Activated T-cell treated with anti-CD3 and anti-CD28 coated beads for 24 hours (primary cell): ENCODE data around the gene DGCR8.

Experiments
- DNase-seq: peaks from one replicate; pipeline ENCODE4 v3.0.0-alpha.2; 2020; ENCODE audit warnings: low read depth

Gene DGCR8

DNA sequence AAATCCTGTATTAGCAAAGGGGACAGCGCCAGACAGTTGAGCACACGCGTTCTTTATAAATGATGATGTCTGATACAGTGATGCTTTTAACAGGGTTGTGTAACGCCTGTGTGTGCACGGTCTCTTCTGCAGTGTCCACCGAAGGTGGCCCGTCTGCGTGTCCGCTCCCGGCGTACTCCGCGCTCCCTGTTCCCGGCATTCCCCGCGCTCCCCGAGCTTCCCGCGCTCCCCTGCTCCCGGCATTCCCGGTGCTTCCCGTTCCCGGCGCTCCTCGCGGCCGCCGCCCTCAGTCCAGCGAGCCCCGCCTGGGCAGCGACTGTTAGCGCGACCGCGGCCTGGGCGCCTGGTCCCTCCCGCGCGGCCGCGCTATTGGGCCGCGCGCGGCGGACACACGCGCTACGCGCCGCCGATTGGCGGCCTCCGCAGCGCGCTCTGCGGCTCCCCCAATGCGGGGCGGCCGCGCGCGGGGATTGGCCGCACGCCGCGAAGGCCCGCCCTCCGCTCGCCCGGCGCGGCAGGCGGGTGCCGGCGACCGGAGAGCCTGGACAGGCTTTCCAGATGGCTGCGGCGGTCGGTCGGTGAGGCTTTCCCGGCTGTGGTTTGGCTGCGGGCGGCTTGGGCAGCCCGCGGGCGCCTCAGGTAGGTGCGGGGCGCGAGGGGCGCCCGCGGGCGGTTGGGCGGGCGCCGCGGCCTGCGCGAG is at the start of gene DGCR8:
Gene DGCR8 (plus strand): TSS at position 497 of the 700 bp plus-strand sequence. CDS start 5,723 bp downstream, outside the sequence.
- peak; percentile 68 for DNase-seq

DNA sequence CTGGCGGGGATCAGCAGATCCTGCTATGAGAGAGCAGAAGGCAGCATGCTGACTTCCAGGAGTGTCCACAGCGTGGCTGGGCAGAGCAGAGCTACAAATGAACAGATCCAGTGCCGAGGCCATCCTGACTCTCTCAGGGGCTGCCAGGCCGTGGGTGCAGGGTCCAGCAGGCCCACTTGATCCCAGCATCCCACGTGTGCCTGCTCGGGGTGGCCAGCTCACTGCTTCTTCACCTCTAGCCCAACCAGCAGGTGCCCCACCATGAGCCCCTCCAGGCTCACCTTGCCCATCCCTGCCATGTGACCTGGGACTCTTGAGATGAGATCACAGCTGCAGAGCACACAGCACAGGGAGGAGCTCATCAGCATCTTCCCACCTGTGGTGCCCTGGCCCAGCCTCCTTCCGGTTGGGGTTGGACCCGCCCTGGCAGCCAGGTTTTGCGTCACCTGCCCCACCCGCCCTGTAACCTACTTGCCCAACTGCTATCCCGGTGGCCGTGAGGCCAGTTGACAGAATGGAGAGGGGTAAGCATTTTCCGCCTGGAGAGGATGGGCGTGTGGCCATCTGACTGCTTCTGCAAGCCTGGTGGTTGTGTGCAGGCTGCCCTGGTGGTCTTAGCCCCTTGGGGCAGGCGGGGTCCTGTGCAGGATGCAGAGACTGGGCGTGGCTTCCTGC is 48.2 kb upstream of the DGCR8 start:
- DNase-seq, result no peak

DNA sequence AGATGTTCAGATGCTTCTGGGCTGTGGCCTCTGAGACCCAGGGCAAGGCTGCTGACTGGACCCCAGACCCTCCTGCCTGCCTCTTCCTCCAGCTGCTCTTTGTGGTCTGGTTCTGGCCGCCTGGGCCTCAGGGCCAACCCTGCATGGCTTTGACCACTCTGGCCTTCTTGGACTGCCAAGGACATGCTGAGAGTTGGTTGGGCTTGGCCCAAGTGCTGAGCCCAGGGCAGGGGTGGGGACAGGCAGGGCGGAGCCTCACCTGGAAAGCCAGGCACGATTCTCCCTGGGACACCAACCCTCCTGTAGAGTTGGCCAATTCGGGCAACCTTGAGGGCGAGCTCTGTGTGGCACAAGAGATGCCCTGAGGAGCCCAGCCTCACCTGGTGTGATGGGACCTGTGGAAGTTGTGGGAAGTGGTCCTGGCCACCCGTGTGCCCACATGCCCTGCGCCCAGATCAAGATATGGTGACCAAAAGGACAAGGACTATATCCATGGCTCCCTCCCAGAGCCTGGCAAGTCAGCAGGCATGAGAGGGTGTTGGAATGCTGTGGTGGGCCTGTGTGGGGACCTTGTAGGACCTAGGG is 47.5 kb upstream of the DGCR8 start:
- no peak for DNase-seq

DNA sequence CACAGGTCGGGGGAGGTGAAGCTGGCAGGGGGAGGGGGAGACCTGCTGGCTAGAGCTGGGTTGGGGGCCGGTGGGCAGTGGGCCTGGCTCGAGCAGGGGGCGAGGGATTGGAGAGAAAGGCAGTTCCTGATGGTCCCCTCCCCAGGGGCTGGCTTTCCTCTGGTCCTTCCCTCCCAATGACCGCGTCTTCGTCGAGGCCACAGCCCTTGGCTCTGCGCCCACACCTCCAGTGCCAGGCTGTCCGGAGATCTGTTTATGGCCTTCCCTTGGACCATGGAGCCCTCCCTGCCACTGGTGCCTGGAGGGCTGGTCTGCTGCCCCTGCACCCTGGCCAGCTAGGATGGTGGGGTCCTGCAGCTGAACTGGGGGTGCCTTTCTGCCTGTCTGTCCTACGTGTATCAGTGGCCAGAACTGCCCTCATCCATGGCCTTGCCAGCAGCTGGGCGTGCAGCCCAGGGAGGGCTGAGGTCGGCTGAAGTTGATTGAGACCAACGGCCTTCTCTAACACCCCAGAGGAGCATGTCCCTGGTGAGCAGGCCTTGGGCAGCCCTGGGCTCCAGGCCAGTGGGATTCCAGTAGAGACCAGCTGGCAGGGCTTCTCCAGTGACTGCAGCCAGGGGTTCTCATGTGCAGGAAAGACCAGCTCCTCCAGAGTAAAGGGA is 46.9 kb upstream of the DGCR8 start:
- no peak for DNase-seq

DNA sequence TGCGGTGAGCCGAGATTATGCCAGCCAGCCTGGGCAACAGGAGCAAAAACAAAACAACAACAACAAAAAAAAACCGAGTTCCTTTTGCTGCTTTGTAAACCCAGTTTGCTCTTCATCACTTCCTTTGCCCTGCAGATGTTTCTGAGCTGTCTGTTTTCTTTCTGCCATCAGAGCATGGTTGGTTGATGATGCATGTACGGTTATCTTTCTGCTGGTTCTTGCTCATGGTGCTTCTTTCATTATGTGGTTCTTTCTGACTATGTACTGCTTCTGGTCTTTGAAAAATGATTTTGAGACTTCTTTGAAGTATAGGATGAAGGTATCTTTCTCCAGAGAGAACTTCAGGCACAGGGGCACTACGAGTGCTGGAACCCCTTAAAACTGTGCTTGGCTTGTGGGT is 45.9 kb upstream of the DGCR8 start:
- no peak for DNase-seq

DNA sequence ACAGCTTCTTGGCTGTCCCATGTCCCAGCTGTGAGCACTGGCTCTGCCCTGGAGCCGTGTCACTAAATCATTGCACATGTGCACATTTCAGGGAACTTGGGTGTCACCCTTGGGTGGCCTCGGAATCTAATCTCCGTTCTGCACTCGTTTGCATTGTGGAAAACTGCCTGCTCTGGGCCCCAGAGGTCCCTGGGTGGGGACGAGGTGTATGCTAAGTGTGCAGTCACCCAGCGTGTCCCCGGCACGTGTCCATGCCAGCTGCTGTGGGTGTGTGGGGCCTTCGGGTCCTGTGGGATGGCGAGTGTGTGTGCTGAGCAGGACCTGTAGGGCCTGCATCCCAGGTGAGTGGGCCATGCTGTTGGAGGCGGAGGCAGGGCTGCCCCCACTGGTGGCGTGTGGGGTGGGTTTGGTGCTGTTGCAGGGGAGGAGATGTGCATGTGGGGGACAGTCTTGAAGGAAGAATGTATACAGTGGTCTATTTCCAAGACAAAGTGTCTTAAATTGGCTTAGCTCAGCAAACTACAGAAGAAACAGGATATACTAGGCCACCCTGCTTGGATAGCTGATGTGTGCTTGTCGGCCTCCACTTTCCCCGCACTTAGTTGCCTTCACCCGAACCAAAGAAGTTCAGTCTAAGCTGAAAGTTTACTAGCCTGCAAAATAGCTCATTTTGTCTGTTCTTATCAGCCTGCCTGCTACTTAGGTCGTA is 44.5 kb upstream of the DGCR8 start:
- DNase-seq, result no peak

DNA sequence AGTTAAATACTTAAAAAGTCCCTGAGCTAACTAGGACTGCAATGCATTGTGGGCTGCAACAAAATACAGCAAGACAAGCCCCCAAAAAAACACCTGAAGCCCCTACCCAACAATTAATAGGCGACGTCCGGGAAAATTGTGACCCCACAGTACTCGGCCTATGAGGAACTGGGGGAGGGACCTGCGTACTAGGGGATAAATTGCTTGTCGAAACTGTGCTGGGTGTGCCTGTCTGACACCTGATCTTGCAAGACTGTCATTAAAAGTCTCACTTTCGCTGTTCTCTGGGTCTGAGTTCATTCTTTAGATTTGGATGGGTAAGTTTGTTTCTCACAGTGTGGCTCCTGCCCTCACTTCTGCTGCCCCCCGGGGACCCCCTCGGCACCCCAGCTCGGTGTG is 44.0 kb upstream of the DGCR8 start:
- no peak for DNase-seq

DNA sequence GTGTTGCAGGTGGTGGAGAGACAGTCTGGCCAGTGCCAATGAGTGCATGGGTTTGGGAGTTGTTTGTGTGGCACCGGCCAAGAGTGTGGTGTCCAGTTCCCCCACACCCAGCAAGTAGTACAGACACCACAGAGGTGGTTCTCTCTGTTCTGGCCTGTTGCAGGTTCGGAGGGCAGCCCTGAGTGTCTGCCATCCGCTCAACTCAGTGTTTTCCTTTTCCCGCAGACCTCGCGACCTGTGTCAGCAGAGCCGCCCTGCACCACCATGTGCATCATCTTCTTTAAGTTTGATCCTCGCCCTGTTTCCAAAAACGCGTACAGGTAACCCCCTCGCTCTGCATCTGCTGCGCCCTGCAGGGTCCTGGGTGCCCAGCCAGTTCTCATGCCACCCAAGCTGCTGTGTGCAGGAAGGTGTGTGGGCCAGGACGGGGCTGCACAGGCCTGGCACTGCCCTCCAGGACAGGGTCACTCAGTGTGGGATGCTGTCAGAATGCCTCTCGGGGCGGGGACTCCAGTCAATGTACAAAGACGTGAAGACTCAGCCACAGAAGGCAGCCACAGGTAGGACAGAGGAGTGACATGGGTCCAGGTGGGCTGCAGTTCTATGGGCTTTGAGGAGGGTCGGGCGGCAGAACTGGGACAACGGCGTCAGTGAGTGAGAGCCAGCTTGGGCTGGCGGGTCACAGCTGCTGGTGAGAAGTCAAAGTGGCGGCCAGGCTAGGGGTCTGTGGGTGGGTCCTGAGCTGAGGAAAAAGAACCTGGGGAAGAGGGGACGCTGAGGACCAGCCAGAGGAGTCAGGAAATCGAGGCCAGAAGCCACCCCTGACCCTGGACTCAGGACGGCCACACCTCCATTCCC is 43.3 kb upstream of the DGCR8 start:
- no peak for DNase-seq

DNA sequence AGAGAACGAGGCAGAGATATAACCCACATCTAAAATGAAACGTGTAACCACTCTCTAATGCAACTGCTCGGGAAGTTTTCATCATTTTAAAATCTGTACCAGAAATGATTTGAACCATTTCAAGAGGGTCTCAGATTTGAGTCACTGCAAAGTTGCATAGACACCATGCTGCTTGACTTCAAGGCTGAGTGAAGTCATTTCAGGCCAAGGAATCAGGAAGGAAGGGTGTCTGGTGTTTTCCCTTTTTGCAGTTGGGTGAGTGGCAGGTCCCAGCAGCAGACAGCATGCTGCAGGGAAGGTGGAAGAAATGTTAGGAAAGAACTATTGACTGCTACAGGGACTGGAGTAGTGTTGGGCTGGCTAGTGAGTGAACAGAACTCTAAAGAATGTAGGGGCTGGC is 42.6 kb upstream of the DGCR8 start:
- DNase-seq, result no peak

DNA sequence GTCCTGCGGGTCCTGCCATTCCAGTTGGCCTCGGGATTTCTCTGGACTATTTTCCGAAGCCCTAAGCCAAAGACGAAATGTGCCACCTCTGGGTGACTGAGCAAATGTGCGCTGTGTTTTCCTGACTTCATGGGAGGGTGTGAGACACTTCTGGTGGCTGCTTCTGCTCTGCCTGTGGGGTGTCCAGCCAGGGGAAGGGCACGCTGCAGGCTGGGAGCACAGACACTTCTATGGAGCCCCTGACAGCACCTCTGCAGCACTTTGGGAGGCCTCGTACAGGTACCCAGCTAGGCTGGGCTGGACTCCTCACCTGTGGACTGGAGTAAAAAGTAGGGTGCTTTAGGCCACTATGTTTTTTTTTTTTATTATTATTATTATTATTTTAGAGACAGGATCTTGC is 41.5 kb upstream of the DGCR8 start:
- DNase-seq, result no peak

DNA sequence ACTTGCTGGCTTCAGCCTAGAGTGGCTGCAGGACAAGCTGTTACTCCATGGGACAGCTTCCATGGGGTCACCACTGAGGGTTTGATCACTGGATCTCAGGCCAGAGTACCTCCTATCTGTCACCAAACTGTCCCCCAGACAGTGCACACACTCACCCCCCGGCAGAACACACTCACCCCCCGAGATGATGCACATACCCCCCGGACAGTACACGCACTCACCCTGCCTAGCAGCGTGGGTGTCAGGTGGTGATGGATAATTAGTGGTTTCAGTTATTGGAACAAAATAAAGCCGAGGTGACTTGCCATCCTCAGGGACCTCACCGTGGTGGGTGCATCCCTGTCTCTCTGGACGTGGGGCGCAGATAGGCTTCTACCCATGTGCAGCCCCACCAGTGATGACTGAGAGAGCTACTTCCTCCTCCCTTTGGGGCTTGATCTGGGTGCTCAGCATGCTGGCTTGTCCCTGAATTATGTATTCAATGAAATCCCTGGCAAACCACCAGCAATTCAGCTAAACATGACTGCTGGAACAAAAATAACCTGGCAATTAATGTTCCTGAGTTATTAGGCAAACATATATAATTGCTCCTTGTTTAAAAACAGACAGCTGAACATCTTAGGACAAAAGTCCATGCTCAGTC is 40.2 kb upstream of the DGCR8 start:
- DNase-seq, result no peak

DNA sequence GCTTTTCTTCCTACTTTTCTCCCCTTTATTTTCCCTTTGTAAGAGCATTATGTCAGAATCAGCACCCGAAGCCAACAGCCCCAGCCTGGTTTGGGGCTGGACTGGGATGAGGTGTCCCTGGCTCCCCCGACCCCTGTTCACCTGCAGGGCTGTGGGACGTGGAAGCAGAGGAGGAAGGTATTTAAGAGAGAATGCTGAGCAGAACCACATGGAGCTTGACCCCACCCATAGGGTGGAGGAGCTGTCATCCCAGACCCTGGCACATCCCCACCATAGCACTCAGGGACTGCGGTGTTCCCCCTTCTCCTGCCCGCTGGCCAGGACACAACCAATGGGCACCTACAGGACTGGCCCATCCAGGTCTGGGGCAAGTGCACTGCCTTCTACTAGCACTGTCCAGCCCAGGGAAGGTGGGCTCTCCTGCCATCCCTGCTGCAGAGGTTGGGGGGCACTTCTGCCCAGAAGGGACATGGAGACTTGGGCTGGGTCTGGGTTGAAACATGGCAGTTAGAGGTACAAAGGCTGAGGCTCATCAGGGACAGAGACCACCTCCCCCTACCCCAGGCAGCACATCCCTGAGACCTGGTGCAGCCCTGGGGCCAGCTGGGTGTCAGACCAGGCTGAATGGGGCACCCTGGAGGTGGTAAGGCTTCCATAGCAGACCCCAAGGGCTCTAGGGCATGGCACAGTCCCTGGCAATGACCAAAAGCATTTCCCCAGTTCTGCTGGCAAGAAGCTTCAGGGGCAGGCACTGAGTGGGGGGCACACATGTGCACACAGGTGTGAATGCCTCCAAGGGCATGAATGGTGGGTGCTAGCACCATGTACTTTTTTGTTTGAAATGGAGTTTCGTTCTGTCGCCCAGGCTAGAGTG is 39.5 kb upstream of the DGCR8 start:
- DNase-seq, result no peak

DNA sequence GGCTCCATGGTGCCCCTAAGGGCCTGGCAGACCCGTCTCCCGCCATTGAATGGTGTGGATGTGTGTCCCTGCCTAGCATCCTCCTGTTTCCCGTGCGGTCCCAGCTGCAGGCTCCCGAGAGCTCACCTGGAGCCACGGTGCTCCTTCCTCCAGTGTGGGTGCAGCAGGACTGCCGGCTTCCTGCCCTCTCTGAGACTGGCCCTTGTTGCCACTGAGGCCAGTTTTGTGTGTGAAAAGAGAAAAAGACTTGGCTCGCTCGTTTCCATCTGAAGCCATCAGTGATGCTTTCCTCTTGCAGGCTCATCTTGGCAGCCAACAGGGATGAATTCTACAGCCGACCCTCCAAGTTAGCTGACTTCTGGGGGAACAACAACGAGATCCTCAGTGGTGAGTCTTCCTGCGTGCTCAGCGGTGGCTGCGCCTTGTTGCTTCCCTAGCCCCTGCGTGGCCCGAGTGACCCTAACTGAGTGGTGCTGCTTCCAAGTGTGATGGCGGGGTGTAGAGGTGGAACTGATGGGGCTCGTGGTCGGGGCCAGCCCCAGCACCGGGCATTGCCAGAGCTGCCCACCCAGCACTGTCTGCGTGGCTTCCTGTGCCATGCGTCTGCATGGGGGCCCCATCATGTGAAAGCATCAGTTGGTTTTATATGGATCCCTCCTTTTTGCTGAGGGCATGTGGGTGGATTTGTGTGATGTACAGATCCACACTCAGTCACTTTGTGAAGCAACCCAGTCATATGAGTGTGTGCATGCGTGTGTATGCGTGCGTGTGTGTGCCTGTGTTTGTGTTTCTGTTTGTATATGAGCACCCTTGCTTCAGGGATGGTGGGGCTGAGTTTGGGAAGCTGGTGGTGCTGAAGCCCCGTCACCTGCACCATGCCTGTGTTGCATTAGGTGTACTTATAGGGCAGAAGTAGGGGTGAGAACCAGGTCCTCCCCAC is 36.7 kb upstream of the DGCR8 start:
- no peak for DNase-seq

DNA sequence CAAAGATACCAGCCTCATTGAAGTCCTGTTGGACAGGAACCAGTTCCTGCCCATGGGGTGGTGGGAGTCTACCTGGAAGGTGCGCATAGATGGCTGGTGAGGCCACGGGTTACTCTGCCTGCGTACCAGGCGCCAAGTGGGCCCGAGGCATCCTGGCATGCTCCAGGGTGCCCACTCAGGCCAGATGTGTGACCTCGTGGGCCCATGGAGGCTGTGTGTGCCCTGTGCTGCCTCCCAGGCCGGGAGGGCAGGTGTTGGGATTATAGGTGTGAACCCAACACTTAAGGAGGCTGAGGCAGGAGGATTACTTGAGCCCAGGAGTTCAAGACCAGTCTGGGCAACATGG is 36.1 kb upstream of the DGCR8 start:
- no peak for DNase-seq

DNA sequence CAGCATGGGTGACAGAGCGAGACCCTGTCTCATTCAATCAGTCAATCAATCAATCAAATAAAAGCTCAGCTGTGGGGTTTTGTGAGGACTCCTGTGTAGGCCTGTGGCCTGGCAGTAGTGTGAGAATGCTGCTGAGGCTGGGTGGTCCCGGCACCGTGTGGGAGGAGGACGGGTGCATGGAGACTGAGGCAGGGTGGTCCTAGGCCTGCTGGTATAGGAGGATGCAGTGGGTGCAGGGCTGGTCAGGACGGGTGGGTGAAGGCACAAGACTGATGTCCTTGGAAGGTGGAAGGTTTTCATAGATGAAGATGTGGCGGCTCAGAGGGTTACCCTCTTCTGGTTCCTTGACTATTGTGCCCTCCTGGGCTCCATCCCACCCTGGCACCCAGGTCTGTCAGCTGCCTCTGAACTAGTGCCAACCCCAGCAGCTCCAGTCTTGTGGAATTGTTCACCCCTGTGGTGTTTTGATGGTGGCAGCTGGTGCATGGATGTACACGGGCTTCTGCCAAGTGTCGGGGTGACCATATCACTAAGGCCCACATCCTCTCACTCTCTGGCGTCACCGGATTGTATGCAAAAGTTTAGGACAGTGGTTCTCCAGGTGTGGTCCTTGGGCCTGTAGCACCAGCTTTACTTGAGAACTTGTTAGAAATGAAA is 35.4 kb upstream of the DGCR8 start:
- no peak for DNase-seq

DNA sequence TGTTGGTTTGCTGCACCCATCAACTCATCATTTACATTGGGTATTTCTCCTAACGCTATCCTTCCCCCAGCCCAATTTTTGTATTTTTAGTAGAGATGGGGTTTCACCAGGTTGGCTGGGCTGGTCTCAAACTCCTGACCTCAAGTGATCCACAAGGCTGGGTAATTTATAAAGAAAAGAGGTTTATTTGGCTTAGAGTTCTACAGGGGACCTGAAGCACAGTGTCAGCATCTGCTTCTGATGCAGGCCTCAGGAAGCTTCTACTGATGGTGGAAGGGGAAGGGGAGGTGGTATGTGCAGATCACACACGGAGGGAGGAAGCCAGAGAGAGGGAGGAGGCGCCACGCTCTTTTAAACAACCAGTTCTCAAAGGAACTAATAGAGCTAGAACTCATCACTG is 33.3 kb upstream of the DGCR8 start:
- DNase-seq, result no peak

DNA sequence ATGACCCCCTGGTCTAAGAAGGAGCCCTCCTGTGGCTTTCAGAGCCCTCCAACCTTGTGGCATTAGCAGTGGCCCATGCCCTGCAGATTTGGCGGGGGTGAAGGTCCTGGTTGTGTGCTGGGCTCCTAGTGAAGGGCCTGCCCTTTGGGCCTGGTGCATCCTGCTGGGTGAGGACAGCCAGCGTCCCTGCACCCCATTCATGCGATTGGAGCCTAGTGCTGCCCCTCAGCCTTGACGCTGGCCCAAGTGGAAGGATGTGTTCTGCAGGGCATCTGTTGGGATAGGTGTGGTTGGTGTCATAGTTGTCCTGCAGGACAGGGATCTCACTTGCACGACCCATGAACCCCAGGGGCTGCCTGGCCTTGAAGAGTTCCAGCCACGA is 28.1 kb upstream of the DGCR8 start:
- DNase-seq, result no peak
